Calu3 (cell line): ENCODE measurements around the gene TUBA4A. TPM values are rescaled to one million over a fixed set of nuclear protein-coding genes. Genes with fewer than 3 reads are reported as not detected.

Experiments used
- BruUV-seq: library from RNA; stranded (reverse); fragments of 400-500 nt; replicated peaks from 2 replicates; lab custom pipeline; 2021; lab: Mats Ljungman, UMichigan
- CTCF ChIA-PET: fragments of 300-600 bp; sonication (Branson Sonifier 250); formaldehyde crosslinking; loops from one replicate; lab custom pipeline; 2022; ENCODE audit warnings: antibody characterized with exemption; lab: Charles Lee
- DNase-seq: peaks from one replicate; pipeline ENCODE4 v3.0.0; 2022
- H3K27ac Mint-ChIP-seq: one replicate; pipeline ENCODE4 v1.8.0; 2022; ENCODE audit warnings: mixed read lengths; ENCODE audit not compliant: unreplicated experiment
- H3K27me3 Mint-ChIP-seq: one replicate; pipeline ENCODE4 v1.8.0; 2022; ENCODE audit warnings: mixed read lengths; ENCODE audit not compliant: unreplicated experiment
- H3K36me3 Mint-ChIP-seq: one replicate; pipeline ENCODE4 v1.8.0; 2022; ENCODE audit warnings: mild to moderate bottlenecking, moderate library complexity, mixed read lengths; ENCODE audit not compliant: insufficient read depth, unreplicated experiment
- H3K4me1 Mint-ChIP-seq: one replicate; pipeline ENCODE4 v1.8.0; 2022; ENCODE audit warnings: mild to moderate bottlenecking, low read depth, mixed read lengths; ENCODE audit not compliant: unreplicated experiment
- H3K4me3 Mint-ChIP-seq: one replicate; pipeline ENCODE4 v1.8.0; 2022; ENCODE audit warnings: mild to moderate bottlenecking, low read depth, moderate library complexity, mixed read lengths; ENCODE audit not compliant: unreplicated experiment
- H3K9me3 Mint-ChIP-seq: one replicate; pipeline ENCODE4 v1.8.0; 2022; ENCODE audit warnings: low read depth, mixed read lengths; ENCODE audit not compliant: unreplicated experiment
- CTCF ChIP-seq: fragments of 200-600 bp; IDR thresholded peaks from one replicate; pipeline ENCODE4 v1.8.0; 2022; ENCODE audit warnings: antibody characterized with exemption; ENCODE audit not compliant: unreplicated experiment
- intact Hi-C: fragments of 100-400 bp; cut with micrococcal nuclease; formaldehyde crosslinking; loops from one replicate; pipeline ENCODE4 v1.10.0; 2022; ENCODE audit not compliant: unreplicated experiment
- total RNA-seq: library from RNA; stranded (reverse); gene quantifications from 2 replicates; pipeline ENCODE4 v1.2.3, GENCODE V29; 2022

TUBA4A gene
- total RNA-seq, 1 experiment from 2014 or later = 97.9 TPM

- Mint-ChIP-seq H3K9me3 (no peaks in the 10 kb centered on the region), H3K36me3 (peaks cover 24% of the 10 kb centered on the region), H3K4me1 (peaks cover 8% of the 10 kb centered on the region), H3K27ac (no peak overlapping the region), H3K4me3 (peak overlapping the region; percentile 84), H3K27me3 (no peaks in the 10 kb centered on the region)
- CTCF ChIA-PET = interaction anchor here (0.6 kb wide), 1 partner anchor 11 kb away, joined by 3 read pairs; no protein-coding TSS in a partner anchor
- TSS peak; percentile 74 for BruUV-seq
- no peak for DNase-seq
- no peak for TF ChIP-seq CTCF
- intact Hi-C loops = no loop called here
Measured at GRCh38 chr2:219207134-219207883, 46.4 kb downstream of the TUBA4A start.

DNA sequence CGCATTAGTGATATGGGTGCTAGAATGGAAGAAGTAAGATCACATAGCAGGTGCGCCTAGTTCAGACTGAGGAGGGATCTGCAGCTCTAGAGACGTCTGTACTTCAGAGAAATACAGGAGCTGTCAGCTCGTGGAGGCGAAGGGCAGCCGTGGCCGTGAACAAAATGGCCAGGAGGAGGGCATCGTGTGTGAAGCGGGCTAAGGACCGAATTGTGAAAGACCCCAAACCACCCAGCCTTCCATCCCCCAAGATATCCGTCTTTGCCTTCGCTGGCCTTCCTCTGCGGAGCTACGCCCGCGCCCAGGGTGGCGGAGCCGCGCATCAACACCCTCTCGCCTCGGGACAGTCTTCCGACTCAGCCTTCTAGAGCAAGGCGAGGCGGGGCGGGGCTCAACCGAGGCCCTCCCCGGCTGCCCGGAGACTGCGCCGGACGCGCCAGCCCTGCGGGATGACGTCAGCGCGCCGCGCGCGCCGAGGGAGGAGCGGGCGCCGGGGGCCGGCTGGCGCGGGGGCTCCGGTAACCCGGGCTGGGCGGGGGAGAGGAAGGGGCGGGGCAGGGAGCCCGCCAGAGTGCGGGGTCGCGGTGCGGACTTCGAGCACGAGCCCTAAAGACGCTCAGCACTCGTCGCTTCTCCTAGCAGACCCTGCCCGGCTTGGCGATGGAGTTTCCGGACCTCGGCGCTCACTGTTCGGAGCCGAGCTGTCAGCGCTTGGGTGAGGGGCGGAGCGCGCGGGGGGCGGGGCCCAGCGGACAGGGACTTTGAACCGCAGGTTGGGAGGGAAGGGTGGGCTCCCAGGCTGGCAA is 47.2 kb downstream of the TUBA4A start, which contains the start of gene ZFAND2B:
TSS of gene ZFAND2B (plus strand) at position 455 of the 806 bp plus-strand sequence. CDS start at position 661, 206 bp downstream.
- peaks cover 8% of the 10 kb centered on the region for H3K4me1 Mint-ChIP-seq
- peaks cover 24% of the 10 kb centered on the region for H3K36me3 Mint-ChIP-seq
- intact Hi-C loops = no loop called here
- CTCF ChIA-PET = interaction anchor here (0.6 to 1.2 kb wide), 3 partner anchors 11 to 48 kb away, joined by 3 to 6 read pairs (median 4); partner anchors contain the start of genes CNPPD1 and TUBA4A
- no peaks in the 10 kb centered on the region for H3K27me3 Mint-ChIP-seq
- TSS peak; percentile 90 for BruUV-seq
- H3K27ac Mint-ChIP-seq = peak within 1 kb of the TSS; percentile 77
- H3K9me3 Mint-ChIP-seq = no peaks in the 10 kb centered on the region
- TF ChIP-seq CTCF = no peak
- peak; percentile 97 for DNase-seq
- H3K4me3 Mint-ChIP-seq = peak within 1 kb of the TSS; percentile 84

GRCh38 chr2:219205981-219206327 is 47.8 kb downstream of the TUBA4A start:
- peaks cover 8% of the 10 kb centered on the region for H3K4me1 Mint-ChIP-seq
- H3K27me3 Mint-ChIP-seq = no peaks in the 10 kb centered on the region
- CTCF ChIA-PET = interaction anchor here (0.9 to 1.2 kb wide), 2 partner anchors 30 to 48 kb away, joined by 4 to 6 read pairs; partner anchors contain the start of genes CNPPD1 and TUBA4A
- peak overlapping the region; percentile 77 for H3K27ac Mint-ChIP-seq
- DNase-seq = no peak
- TF ChIP-seq CTCF = no peak
- no peaks in the 10 kb centered on the region for H3K9me3 Mint-ChIP-seq
- peaks cover 24% of the 10 kb centered on the region for H3K36me3 Mint-ChIP-seq
- intact Hi-C loops = no loop called here
- no TSS peak for BruUV-seq
- peak overlapping the region; percentile 84 for H3K4me3 Mint-ChIP-seq

DNA sequence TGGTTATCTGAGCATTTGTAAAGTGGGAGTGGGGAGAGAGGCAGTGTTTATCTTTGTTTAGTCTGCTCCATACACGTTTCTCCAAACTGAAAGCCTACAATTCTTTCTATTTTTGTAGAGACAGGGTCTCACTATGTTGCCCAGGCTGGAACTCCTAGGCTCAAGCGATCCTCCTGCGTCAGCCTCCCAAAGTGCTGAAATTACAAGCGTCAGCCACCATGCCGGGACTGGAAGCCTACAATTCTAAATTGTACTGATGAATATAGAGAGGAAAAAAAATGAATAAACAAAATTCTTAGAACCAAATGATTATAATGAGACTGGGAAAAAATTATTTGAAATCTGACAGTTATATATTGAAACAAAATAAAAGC is 48.6 kb downstream of the TUBA4A start:
- no TSS peak for BruUV-seq
- H3K9me3 Mint-ChIP-seq = no peaks in the 10 kb centered on the region
- intact Hi-C loops = no loop called here
- no peak for TF ChIP-seq CTCF
- H3K4me1 Mint-ChIP-seq = peaks cover 8% of the 10 kb centered on the region
- DNase-seq = no peak
- no peak overlapping the region for H3K27ac Mint-ChIP-seq
- CTCF ChIA-PET = no interaction called here
- H3K36me3 Mint-ChIP-seq = peaks cover 24% of the 10 kb centered on the region
- no peaks in the 10 kb centered on the region for H3K27me3 Mint-ChIP-seq
- H3K4me3 Mint-ChIP-seq = no peak overlapping the region
